ENCODE data around the gene MYMX.

GRCh38 chr6:44223319-44224028, 6.7 kb downstream of the MYMX start, which contains the start of gene SLC29A1:
- TF ChIP-seq CTCF (conservative IDR thresholded peaks at IDR 0.05; ENCODE audit: low read depth, low read length) (no peak), EZH2 (IDR thresholded peaks at IDR 0.05; ENCODE audit: borderline replicate concordance, low read depth, low read length, poor library complexity, severe bottlenecking) (no peak)

Measured in A673 (cell line).